MM.1S (cell line): Measurements from ENCODE around the gene CHEK1.

ENCODE experiments used
- DNase-seq: peaks from one replicate; pipeline ENCODE4 v3.0.0-alpha.2; 2015
- H2AFZ ChIP-seq: fragments of 300-600 bp; sonication (generic); 2 replicates; pipeline ENCODE4 v1.6.0; 2016; ENCODE audit warnings: antibody characterized with exemption, low read length
- H3F3A ChIP-seq: fragments of 300-600 bp; sonication (generic); 2 replicates; pipeline ENCODE4 v1.6.1; 2016; ENCODE audit warnings: mild to moderate bottlenecking, antibody characterized with exemption, low read length, moderate library complexity, mixed read lengths; ENCODE audit not compliant: insufficient read depth
- H3K27ac ChIP-seq: fragments of 300-600 bp; sonication (generic); 2 replicates; pipeline ENCODE4 v1.5.1; 2016; ENCODE audit warnings: mild to moderate bottlenecking, low read length
- H3K27me3 ChIP-seq: fragments of 300-600 bp; sonication (generic); replicated peaks from 2 replicates; pipeline ENCODE4 v1.6.0; 2016; ENCODE audit warnings: low read length; ENCODE audit not compliant: insufficient read depth
- H3K36me3 ChIP-seq: fragments of 300-600 bp; sonication (generic); replicated peaks from 2 replicates; pipeline ENCODE4 v1.6.1; 2016; ENCODE audit warnings: mild to moderate bottlenecking, low read length, mixed read lengths; ENCODE audit not compliant: insufficient read depth
- H3K4me1 ChIP-seq: fragments of 300-600 bp; sonication (generic); 2 replicates; pipeline ENCODE4 v1.6.1; 2016; ENCODE audit warnings: low read length, mixed read lengths
- H3K4me2 ChIP-seq: fragments of 300-600 bp; sonication (generic); 2 replicates; pipeline ENCODE4 v1.6.0; 2016; ENCODE audit warnings: low read depth, low read length
- H3K4me3 ChIP-seq: fragments of 300-600 bp; sonication (generic); 2 replicates; pipeline ENCODE4 v1.5.1; 2016; ENCODE audit warnings: low read length, mixed read lengths
- H3K79me2 ChIP-seq: fragments of 300-600 bp; sonication (generic); 2 replicates; pipeline ENCODE4 v1.6.1; 2016; ENCODE audit warnings: mixed run types, low read length, mixed read lengths
- H3K9ac ChIP-seq: fragments of 300-600 bp; sonication (generic); 2 replicates; pipeline ENCODE4 v1.6.1; 2016; ENCODE audit warnings: low read length, mixed read lengths
- H3K9me2 ChIP-seq: fragments of 300-600 bp; sonication (generic); replicated peaks from 2 replicates; pipeline ENCODE4 v1.6.1; 2016; ENCODE audit warnings: mild to moderate bottlenecking, low read length, mixed read lengths; ENCODE audit not compliant: insufficient read depth
- H3K9me3 ChIP-seq: fragments of 300-600 bp; sonication (generic); replicated peaks from 2 replicates; pipeline ENCODE4 v1.6.1; 2016; ENCODE audit warnings: mild to moderate bottlenecking, low read length, mixed read lengths; ENCODE audit not compliant: insufficient read depth
- H4K20me1 ChIP-seq: fragments of 300-600 bp; sonication (generic); 2 replicates; pipeline ENCODE4 v1.6.1; 2016; ENCODE audit warnings: mild to moderate bottlenecking, low read length, moderate library complexity, mixed read lengths; ENCODE audit not compliant: insufficient read depth
- EZH2 ChIP-seq: fragments of 300-600 bp; sonication (generic); optimal IDR thresholded peaks from 2 replicates; pipeline ENCODE3; 2017; ENCODE audit warnings: low read depth, mild to moderate bottlenecking, antibody characterized with exemption, low read length, mixed read lengths
- EZH2phosphoT487 ChIP-seq: fragments of 300-600 bp; sonication (generic); IDR thresholded peaks from 2 replicates; pipeline ENCODE4 v1.6.1; 2018; ENCODE audit warnings: antibody characterized with exemption, low read length
- TF ChIP-seq, protein P1 (sequence below): fragments of 300-600 bp; sonication (generic); IDR thresholded peaks from 2 replicates; pipeline ENCODE4 v1.5.1; 2016; ENCODE audit warnings: antibody characterized with exemption, low read length, mixed read lengths

Gene CHEK1

DNA sequence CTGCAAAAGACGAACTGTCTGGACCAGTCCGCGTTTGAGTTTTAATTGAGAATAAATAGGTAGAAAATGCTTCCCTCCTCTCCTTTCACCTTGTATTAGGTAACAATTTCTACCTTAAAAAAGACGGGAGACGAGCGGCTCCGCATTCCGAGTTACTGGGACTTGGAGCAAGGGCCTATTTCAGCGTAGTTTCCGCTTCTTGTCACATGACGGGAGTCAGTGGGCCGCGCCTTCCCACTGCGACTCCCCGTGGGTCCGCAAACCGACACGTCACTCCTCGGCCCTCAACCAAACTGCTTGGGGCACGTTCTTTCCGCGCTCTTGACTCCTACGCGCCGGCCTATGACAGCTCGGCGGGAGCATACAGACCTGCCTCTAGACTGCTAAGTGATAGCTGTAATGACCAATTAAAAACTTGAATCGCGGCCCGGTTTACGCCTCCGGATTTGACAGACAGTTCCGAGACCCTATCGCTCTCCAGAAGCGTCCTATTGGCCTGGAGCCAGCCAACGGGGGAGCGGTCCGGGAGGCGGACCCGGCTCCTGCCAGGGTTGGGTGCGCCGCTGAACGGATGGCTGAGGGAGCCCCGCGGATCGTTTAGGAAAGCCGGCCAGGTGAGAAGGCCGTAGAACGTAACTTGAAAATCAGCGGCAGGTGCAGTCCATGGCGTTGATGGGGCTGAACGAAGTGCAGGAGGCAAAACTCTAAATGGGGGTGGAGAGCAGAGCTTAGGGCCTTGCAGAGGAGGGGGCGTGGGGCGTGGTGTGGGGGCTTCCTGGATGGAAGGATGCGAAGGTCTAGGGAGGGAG, 32.5 kb upstream of the CHEK1 start, which contains the start of gene STT3A:
STT3A (plus strand) TSS at position 548 of the 809 bp plus-strand sequence. CDS start 3,064 bp downstream, outside the sequence.
- Histone ChIP-seq H4K20me1 (no peaks in the 10 kb centered on the region), H3K9me2 (no peaks in the 10 kb centered on the region), H3K4me1 (peaks cover 11% of the 10 kb centered on the region), H3K9me3 (no peaks in the 10 kb centered on the region), H3K36me3 (peaks cover 9% of the 10 kb centered on the region; the same call in 1 of the 2 replicates), H3K27ac (peak within 1 kb of the TSS; percentile 80), H3K79me2 (peaks cover 57% of the 10 kb centered on the region), H3F3A (0 out of 2 replicates have a peak, but pooled peaks cover 3% of the 10 kb centered on the region), H3K4me2 (peak within 1 kb of the TSS; percentile 79), H3K4me3 (peak within 1 kb of the TSS; percentile 94), H3K27me3 (no peaks in the 10 kb centered on the region), H2AFZ (peak within 1 kb of the TSS; percentile 88), H3K9ac (peak within 1 kb of the TSS; percentile 93)
- TF ChIP-seq, protein P1, sequence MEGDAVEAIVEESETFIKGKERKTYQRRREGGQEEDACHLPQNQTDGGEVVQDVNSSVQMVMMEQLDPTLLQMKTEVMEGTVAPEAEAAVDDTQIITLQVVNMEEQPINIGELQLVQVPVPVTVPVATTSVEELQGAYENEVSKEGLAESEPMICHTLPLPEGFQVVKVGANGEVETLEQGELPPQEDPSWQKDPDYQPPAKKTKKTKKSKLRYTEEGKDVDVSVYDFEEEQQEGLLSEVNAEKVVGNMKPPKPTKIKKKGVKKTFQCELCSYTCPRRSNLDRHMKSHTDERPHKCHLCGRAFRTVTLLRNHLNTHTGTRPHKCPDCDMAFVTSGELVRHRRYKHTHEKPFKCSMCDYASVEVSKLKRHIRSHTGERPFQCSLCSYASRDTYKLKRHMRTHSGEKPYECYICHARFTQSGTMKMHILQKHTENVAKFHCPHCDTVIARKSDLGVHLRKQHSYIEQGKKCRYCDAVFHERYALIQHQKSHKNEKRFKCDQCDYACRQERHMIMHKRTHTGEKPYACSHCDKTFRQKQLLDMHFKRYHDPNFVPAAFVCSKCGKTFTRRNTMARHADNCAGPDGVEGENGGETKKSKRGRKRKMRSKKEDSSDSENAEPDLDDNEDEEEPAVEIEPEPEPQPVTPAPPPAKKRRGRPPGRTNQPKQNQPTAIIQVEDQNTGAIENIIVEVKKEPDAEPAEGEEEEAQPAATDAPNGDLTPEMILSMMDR: no peak
- TF ChIP-seq EZH2phosphoT487 (no peak), EZH2 (no peak)
- peak; percentile 100 for DNase-seq

GRCh38 chr11:125593114-125593820, 31.7 kb upstream of the CHEK1 start:
- no peak for TF ChIP-seq EZH2
- TF ChIP-seq, protein P1: no peak
- TF ChIP-seq EZH2phosphoT487: no peak
- Histone ChIP-seq H3K4me2 (peak overlapping the region; percentile 51), H3K9me2 (no peaks in the 10 kb centered on the region), H3K9ac (peak overlapping the region; percentile 93), H3K4me1 (peaks cover 11% of the 10 kb centered on the region), H2AFZ (peak overlapping the region; percentile 42), H3K9me3 (no peaks in the 10 kb centered on the region), H3K27me3 (no peaks in the 10 kb centered on the region), H3K79me2 (peaks cover 65% of the 10 kb centered on the region), H3K27ac (peak overlapping the region; percentile 65; the same call in 1 of the 2 replicates), H3K36me3 (peaks cover 12% of the 10 kb centered on the region; the same call in 1 of the 2 replicates), H3K4me3 (peak overlapping the region; percentile 94), H3F3A (0 out of 2 replicates have a peak, but pooled peaks cover 3% of the 10 kb centered on the region), H4K20me1 (no peaks in the 10 kb centered on the region; the same call in 1 of the 2 replicates)
- DNase-seq: peak; percentile 19

- Histone ChIP-seq H2AFZ (no peak overlapping the region), H3K27me3 (no peaks in the 10 kb centered on the region), H4K20me1 (no peaks in the 10 kb centered on the region; the same call in 1 of the 2 replicates), H3K4me2 (peak overlapping the region; percentile 3; the same call in 1 of the 2 replicates), H3K36me3 (peaks cover 12% of the 10 kb centered on the region; the same call in 1 of the 2 replicates), H3K27ac (no peak overlapping the region), H3K9me3 (no peaks in the 10 kb centered on the region), H3K79me2 (peaks cover 76% of the 10 kb centered on the region), H3K9ac (no peak overlapping the region), H3K4me3 (no peak overlapping the region), H3K9me2 (no peaks in the 10 kb centered on the region), H3F3A (0 out of 2 replicates have a peak, but pooled peaks cover 3% of the 10 kb centered on the region), H3K4me1 (peaks cover 11% of the 10 kb centered on the region)
- no peak for DNase-seq
- TF ChIP-seq, protein P1: no peak
- TF ChIP-seq EZH2phosphoT487: no peak
- TF ChIP-seq EZH2: no peak
These were observed 30.0 kb upstream of the CHEK1 start for GRCh38 chr11:125594958-125595357.
